Keratinocyte (primary cell): ENCODE measurements around the gene CXorf66. TPM values are rescaled to one million over a fixed set of nuclear protein-coding genes. Genes with fewer than 3 reads are reported as not detected.

Source experiments
- DNase-seq: peaks from one replicate; pipeline ENCODE4 v3.0.0-alpha.2; 2011; ENCODE audit warnings: low read depth, missing footprints, low spot score
- FAIRE-seq: peaks from 2 replicates; lab custom pipeline; 2011; peaks lifted over from hg19 to GRCh38; lab: Jason Lieb, UNC
- H2AFZ ChIP-seq: 2 replicates; pipeline ENCODE4 v1.6.0; 2012; ENCODE audit warnings: low read length, control low read depth, inconsistent platforms; ENCODE audit not compliant: control insufficient read depth
- H3K27ac ChIP-seq: 2 replicates; pipeline ENCODE4 v1.5.1; 2011; ENCODE audit warnings: low read length; ENCODE audit not compliant: control insufficient read depth, insufficient read depth
- H3K27me3 ChIP-seq: 3 replicates; pipeline ENCODE4 v1.6.0; 2011; ENCODE audit warnings: low read length; ENCODE audit not compliant: control insufficient read depth, insufficient read depth; ENCODE audit errors: extremely low read depth
- H3K36me3 ChIP-seq, 2 experiments: 2 replicates in 1 of 2; 3 replicates in 1 of 2; pipeline ENCODE4 v1.5.1; 2011; ENCODE audit warnings: low read length in 2 of 2, mild to moderate bottlenecking in 1 of 2; ENCODE audit not compliant: control insufficient read depth in 2 of 2, insufficient read depth in 2 of 2; ENCODE audit errors: extremely low read depth in 1 of 2
- H3K4me1 ChIP-seq: 3 replicates; pipeline ENCODE4 v1.5.1; 2011; ENCODE audit warnings: low read length; ENCODE audit not compliant: control insufficient read depth, insufficient read depth; ENCODE audit errors: extremely low read depth
- H3K4me2 ChIP-seq: 3 replicates; pipeline ENCODE4 v1.6.0; 2011; ENCODE audit warnings: low read depth, low read length; ENCODE audit not compliant: control insufficient read depth, insufficient read depth; ENCODE audit errors: extremely low read depth
- H3K4me3 ChIP-seq, 3 experiments: fragments of 200-600 bp in 1 of 3; sonication (generic) in 1 of 3; 2 replicates in 2 of 3; 3 replicates in 1 of 3; pipeline ENCODE4 v1.5.1; 2011 to 2016; ENCODE audit warnings: low read length in 3 of 3, mild to moderate bottlenecking in 3 of 3, control low read depth in 2 of 3, inconsistent platforms in 1 of 3, low read depth in 1 of 3, mixed read lengths in 1 of 3, mixed run types in 1 of 3, moderate library complexity in 1 of 3; ENCODE audit not compliant: control insufficient read depth in 2 of 3, insufficient read depth in 2 of 3; ENCODE audit errors: extremely low read depth in 1 of 3
- H3K79me2 ChIP-seq: 2 replicates; pipeline ENCODE4 v1.6.0; 2012; ENCODE audit warnings: low read length; ENCODE audit not compliant: control insufficient read depth, insufficient read depth
- H3K9ac ChIP-seq: 3 replicates; pipeline ENCODE4 v1.6.0; 2011; ENCODE audit warnings: low read length; ENCODE audit not compliant: control insufficient read depth, insufficient read depth; ENCODE audit errors: extremely low read depth
- H3K9me1 ChIP-seq: 3 replicates; pipeline ENCODE4 v1.6.0; 2011; ENCODE audit warnings: low read length; ENCODE audit not compliant: control insufficient read depth, insufficient read depth; ENCODE audit errors: extremely low read depth
- H3K9me3 ChIP-seq: 2 replicates; pipeline ENCODE4 v1.5.1; 2012; ENCODE audit warnings: low read depth, low read length; ENCODE audit not compliant: control insufficient read depth
- H4K20me1 ChIP-seq: 3 replicates; pipeline ENCODE4 v1.6.0; 2011; ENCODE audit warnings: low read length; ENCODE audit not compliant: control insufficient read depth, insufficient read depth; ENCODE audit errors: extremely low read depth
- CTCF ChIP-seq, 3 experiments: IDR thresholded peaks in 1 of 3; conservative IDR thresholded peaks in 1 of 3; optimal IDR thresholded peaks in 1 of 3; 2 replicates in 2 of 3; 3 replicates in 1 of 3; pipeline versions ENCODE3 to v1.5.1; 2011; ENCODE audit warnings: low read length in 3 of 3, mild to moderate bottlenecking in 3 of 3, moderate library complexity in 2 of 3, control low read depth in 1 of 3, inconsistent platforms in 1 of 3; ENCODE audit not compliant: insufficient read depth in 2 of 3; ENCODE audit errors: extremely low read depth in 1 of 3
- EZH2 ChIP-seq: IDR thresholded peaks from one replicate; pipeline ENCODE4 v1.6.1; 2012; ENCODE audit warnings: inconsistent platforms, mild to moderate bottlenecking, low read length, moderate library complexity
- dilution Hi-C: fragments of 300-500 bp; cut with MboI; formaldehyde crosslinking; loops from one replicate; pipeline ENCODE4 v1.7.0; 2020; ENCODE audit warnings: low sequenced_read_pairs; ENCODE audit not compliant: extremely low pct_ligation_motif_present
- polyA plus RNA-seq, 5 experiments: library from polyadenylated mRNA; depleted of rRNA in 3 of 5; stranded (reverse) in 3 of 5; stranded (forward) in 1 of 5; unstranded in 1 of 5; fragments of >200 nt; gene quantifications; 1 replicate in 1 of 5; 2 replicates in 3 of 5; 3 replicates in 1 of 5; pipeline versions ENCODE4 v1.2.1 to v1.2.3, GENCODE V29; 2011 to 2012; ENCODE audit warnings: missing spikeins in 2 of 5, low read depth in 1 of 5, low replicate concordance in 1 of 5

CXorf66 gene
- polyA plus RNA-seq, 1 donor (not counting 4 experiments of a cell fraction or from before 2014, with no cell fraction given): not detected

- Histone ChIP-seq H3K4me3 (peak within 1 kb of the TSS; percentile 51 to 71 (median 69)), H2AFZ (peak within 1 kb of the TSS; percentile 59), H3K27me3 (no peaks in the 10 kb centered on the region), H3K4me2 (peak within 1 kb of the TSS; percentile 80), H3K9ac (peak within 1 kb of the TSS; percentile 76), H3K4me1 (no peaks in the 10 kb centered on the region), H3K27ac (peak within 1 kb of the TSS; percentile 64), H3K9me3 (no peaks in the 10 kb centered on the region), H3K9me1 (no peaks in the 10 kb centered on the region), H4K20me1 (no peaks in the 10 kb centered on the region), H3K36me3 (no peaks in the 10 kb centered on the region), H3K79me2 (peaks cover 23% of the 10 kb centered on the region)
- dilution Hi-C loops: no loop called here
- FAIRE-seq (no peak), DNase-seq (peak; percentile 19)
- TF ChIP-seq EZH2 (no peak), CTCF (optimal IDR thresholded peaks at IDR 0.05 in 1 of 3, IDR thresholded peaks at IDR 0.05 in 1 of 3, conservative IDR thresholded peaks at IDR 0.05 in 1 of 3; ENCODE audit: extremely low read depth in 1 of 3, insufficient read depth in 2 of 3, low read length in 3 of 3) (peak in 1 of 3 experiments; percentile 48)
Observed at GRCh38 chrX:139932901-139933796, 32.2 kb downstream of the CXorf66 start, which contains the start of gene ATP11C. Gene ATP11C, minus strand, starts transcription at chrX:139933053. Its CDS starts 1,011 bp downstream, at chrX:139932042.

- H3K4me2 ChIP-seq: no peak overlapping the region
- FAIRE-seq (no peak), DNase-seq (no peak)
- H3K36me3 ChIP-seq: no peaks in the 10 kb centered on the region
- H3K27me3 ChIP-seq: no peaks in the 10 kb centered on the region
- dilution Hi-C loops: no loop called here
- H3K27ac ChIP-seq: peak overlapping the region; percentile 64
- H3K4me1 ChIP-seq: no peaks in the 10 kb centered on the region
- no peaks in the 10 kb centered on the region for H4K20me1 ChIP-seq
- H3K9ac ChIP-seq: peak overlapping the region; percentile 76
- H3K79me2 ChIP-seq: peaks cover 23% of the 10 kb centered on the region
- peak overlapping the region; percentile 51 to 71 (median 69) for H3K4me3 ChIP-seq
- TF ChIP-seq CTCF (optimal IDR thresholded peaks at IDR 0.05 in 1 of 3, IDR thresholded peaks at IDR 0.05 in 1 of 3, conservative IDR thresholded peaks at IDR 0.05 in 1 of 3; ENCODE audit: extremely low read depth in 1 of 3, insufficient read depth in 2 of 3, low read length in 3 of 3) (no peak), EZH2 (no peak)
- H3K9me1 ChIP-seq: no peaks in the 10 kb centered on the region
- H2AFZ ChIP-seq: no peak overlapping the region
- no peaks in the 10 kb centered on the region for H3K9me3 ChIP-seq
Observed at GRCh38 chrX:139932073-139932900, 33.0 kb downstream of the CXorf66 start.
